CD4-positive, alpha-beta memory T cell (primary cell): ENCODE data around the gene PTCH1. TPM values are rescaled to one million over a fixed set of nuclear protein-coding genes. Genes with fewer than 3 reads are reported as not detected.

Experiments
- CTCF ChIA-PET: fragments of 350-600 bp; sonication (Branson Sonifier 250); formaldehyde crosslinking; loops from one replicate; lab custom pipeline; 2021; ENCODE audit warnings: inconsistent platforms; ENCODE audit not compliant: partially characterized antibody; lab: Charles Lee
- POLR2A ChIA-PET: fragments of 350-600 bp; sonication (Branson Sonifier 250); formaldehyde crosslinking; loops from one replicate; lab custom pipeline; 2021; ENCODE audit not compliant: partially characterized antibody; lab: Charles Lee
- DNase-seq, 5 donors: peaks; one replicate each; pipeline versions ENCODE4 v3.0.0 to v3.0.0-alpha.2; 2020 to 2022; ENCODE audit warnings: mixed read lengths in 1 of 5
- H3K27ac ChIP-seq: one replicate; pipeline ENCODE4 v1.7.0; 2013; ENCODE audit warnings: low read depth, low read length
- H3K27me3 ChIP-seq: 2 replicates; pipeline ENCODE4 v1.7.0; 2013; ENCODE audit warnings: mild to moderate bottlenecking, low read length, moderate library complexity; ENCODE audit not compliant: insufficient read depth
- H3K36me3 ChIP-seq: 2 replicates; pipeline ENCODE4 v1.7.0; 2013; ENCODE audit warnings: mild to moderate bottlenecking, low read length, moderate library complexity; ENCODE audit not compliant: insufficient read depth
- H3K4me1 ChIP-seq: 2 replicates; pipeline ENCODE4 v1.7.0; 2013; ENCODE audit warnings: mild to moderate bottlenecking, low read length, moderate library complexity; ENCODE audit not compliant: insufficient read depth
- H3K4me3 ChIP-seq, 2 donors: one replicate each; pipeline ENCODE4 v1.7.0; 2013; ENCODE audit warnings: low read length in 2 of 2, mild to moderate bottlenecking in 1 of 2
- H3K9me3 ChIP-seq, 2 donors: one replicate each; pipeline ENCODE4 v1.7.0; 2013; ENCODE audit warnings: low read length in 2 of 2, control low read depth in 1 of 2; ENCODE audit not compliant: control insufficient read depth in 1 of 2
- H3K27ac Mint-ChIP-seq, 7 donors: one replicate each; pipeline ENCODE4 v1.8.0; 2020 to 2021; ENCODE audit warnings: mixed read lengths in 7 of 7, mild to moderate bottlenecking in 6 of 7, inconsistent platforms in 3 of 7, moderate library complexity in 3 of 7
- H3K27me3 Mint-ChIP-seq, 2 donors: one replicate each; pipeline ENCODE4 v1.8.0; 2020 to 2021; ENCODE audit warnings: mixed read lengths in 2 of 2
- H3K36me3 Mint-ChIP-seq, 2 donors: one replicate each; pipeline ENCODE4 v1.8.0; 2020 to 2021; ENCODE audit warnings: mixed read lengths in 2 of 2, inconsistent platforms in 1 of 2, mild to moderate bottlenecking in 1 of 2
- H3K4me1 Mint-ChIP-seq, 4 donors: one replicate each; pipeline ENCODE4 v1.8.0; 2020 to 2021; ENCODE audit warnings: mixed read lengths in 4 of 4, mild to moderate bottlenecking in 1 of 4
- H3K4me3 Mint-ChIP-seq, 8 donors: one replicate each; pipeline ENCODE4 v1.8.0; 2020 to 2021; ENCODE audit warnings: mixed read lengths in 8 of 8, mild to moderate bottlenecking in 7 of 8, moderate library complexity in 6 of 8, inconsistent platforms in 3 of 8
- H3K9me3 Mint-ChIP-seq, 8 donors: one replicate each; pipeline ENCODE4 v1.8.0; 2020 to 2021; ENCODE audit warnings: mixed read lengths in 8 of 8, mild to moderate bottlenecking in 5 of 8, inconsistent platforms in 3 of 8, moderate library complexity in 1 of 8
- intact Hi-C: fragments of 100-400 bp; cut with micrococcal nuclease; formaldehyde crosslinking; loops from one replicate; pipeline ENCODE4 v1.15.1; 2023
- polyA plus RNA-seq, 2 donors: library from polyadenylated mRNA; unstranded; fragments of 300-500 nt; fragmentation: Illumina TruSeq; gene quantifications; one replicate each; pipeline ENCODE4 v1.2.3, GENCODE V29; 2021
- total RNA-seq, 2 experiments: library from RNA; stranded (reverse); gene quantifications; one replicate each; pipeline ENCODE4 v1.2.3, GENCODE V29; 2021

PTCH1 gene
- total and polyA plus RNA-seq, 4 experiments from 2014 or later: 2.7 to 23.0 (median 16.2) TPM

DNA sequence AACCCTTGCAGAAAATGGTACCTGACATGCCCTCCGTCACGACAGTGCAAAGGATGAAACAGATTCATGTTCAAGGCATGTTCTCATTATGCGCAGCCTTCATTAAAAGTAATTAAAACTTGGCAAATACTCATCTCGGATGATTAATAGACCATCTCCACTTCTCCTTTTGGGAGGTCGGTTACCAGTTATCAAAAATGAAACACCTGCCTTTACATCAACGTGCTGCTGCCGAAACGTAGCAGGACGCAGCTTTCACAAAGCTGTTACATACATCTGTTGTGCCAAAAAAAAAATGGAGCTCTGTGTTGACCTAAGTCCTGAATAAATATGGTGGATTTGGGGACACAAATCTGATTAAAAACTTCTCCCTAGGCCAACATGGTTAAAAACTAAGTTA is 75.7 kb downstream of the PTCH1 start:
- Histone ChIP-seq H3K4me3 (no peak overlapping the region), H3K27me3 (no peaks in the 10 kb centered on the region)

DNA sequence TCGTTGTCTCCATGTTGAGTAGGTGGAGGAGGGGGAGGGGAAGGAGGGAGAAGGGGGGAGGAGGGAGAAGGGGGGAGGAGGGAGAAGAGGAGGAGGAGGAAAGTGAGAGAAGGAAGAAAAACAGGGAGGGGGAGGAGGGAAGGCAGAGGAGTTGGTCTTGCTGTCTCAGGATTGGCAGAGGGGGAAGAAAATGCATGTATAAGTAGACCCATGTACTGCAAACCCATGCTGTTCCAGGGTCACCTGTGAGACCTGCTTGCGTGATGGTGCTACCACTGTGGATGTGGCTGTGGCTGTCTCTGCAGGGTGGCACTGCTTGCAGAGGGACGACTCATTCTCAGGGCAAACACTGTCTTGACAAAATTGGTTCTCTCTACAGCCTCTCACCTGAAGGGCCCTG is 76.3 kb downstream of the PTCH1 start:
- CTCF ChIA-PET: interaction anchor here (0.6 kb wide), 1 partner anchor 556 kb away, joined by 3 read pairs; no protein-coding TSS in a partner anchor
- H3K4me1 Mint-ChIP-seq: peaks cover 1 to 5% (median 2%) of the 10 kb centered on the region in 4 donors
- no peaks in the 10 kb centered on the region for H3K27me3 ChIP-seq
- no peaks in the 10 kb centered on the region for H3K9me3 ChIP-seq
- POLR2A ChIA-PET: no interaction called here
- no peak overlapping the region for H3K27ac Mint-ChIP-seq
- no peak overlapping the region for H3K4me3 ChIP-seq
- intact Hi-C loops: no loop called here
- H3K27me3 Mint-ChIP-seq: peaks cover 0 to 2% of the 10 kb centered on the region in 2 donors
- peaks cover 3 to 10% of the 10 kb centered on the region in 2 donors for H3K36me3 Mint-ChIP-seq
- no peaks in the 10 kb centered on the region for H3K4me1 ChIP-seq
- no peak for DNase-seq
- no peak overlapping the region for H3K27ac ChIP-seq
- H3K9me3 Mint-ChIP-seq: peaks cover 0 to 5% (median 0%) of the 10 kb centered on the region in 8 donors
- H3K4me3 Mint-ChIP-seq: no peak overlapping the region
- no peaks in the 10 kb centered on the region for H3K36me3 ChIP-seq

More for the DNA sequence above, 75.7 kb downstream of the PTCH1 start:
- no peak overlapping the region for H3K4me3 Mint-ChIP-seq
- H3K4me1 ChIP-seq: no peaks in the 10 kb centered on the region
- no peak overlapping the region for H3K27ac ChIP-seq
- no peak overlapping the region for H3K27ac Mint-ChIP-seq
- peaks cover 0 to 2% of the 10 kb centered on the region in 2 donors for H3K27me3 Mint-ChIP-seq
- H3K36me3 ChIP-seq: no peaks in the 10 kb centered on the region
- H3K4me1 Mint-ChIP-seq: peaks cover 0 to 6% (median under 1%) of the 10 kb centered on the region in 4 donors
- POLR2A ChIA-PET: no interaction called here
- peaks cover 0 to 5% (median 0%) of the 10 kb centered on the region in 8 donors for H3K9me3 Mint-ChIP-seq
- H3K9me3 ChIP-seq: no peaks in the 10 kb centered on the region
- no peak for DNase-seq
- CTCF ChIA-PET: no interaction called here
- peaks cover 6 to 13% of the 10 kb centered on the region in 2 donors for H3K36me3 Mint-ChIP-seq
- intact Hi-C loops: no loop called here

DNA sequence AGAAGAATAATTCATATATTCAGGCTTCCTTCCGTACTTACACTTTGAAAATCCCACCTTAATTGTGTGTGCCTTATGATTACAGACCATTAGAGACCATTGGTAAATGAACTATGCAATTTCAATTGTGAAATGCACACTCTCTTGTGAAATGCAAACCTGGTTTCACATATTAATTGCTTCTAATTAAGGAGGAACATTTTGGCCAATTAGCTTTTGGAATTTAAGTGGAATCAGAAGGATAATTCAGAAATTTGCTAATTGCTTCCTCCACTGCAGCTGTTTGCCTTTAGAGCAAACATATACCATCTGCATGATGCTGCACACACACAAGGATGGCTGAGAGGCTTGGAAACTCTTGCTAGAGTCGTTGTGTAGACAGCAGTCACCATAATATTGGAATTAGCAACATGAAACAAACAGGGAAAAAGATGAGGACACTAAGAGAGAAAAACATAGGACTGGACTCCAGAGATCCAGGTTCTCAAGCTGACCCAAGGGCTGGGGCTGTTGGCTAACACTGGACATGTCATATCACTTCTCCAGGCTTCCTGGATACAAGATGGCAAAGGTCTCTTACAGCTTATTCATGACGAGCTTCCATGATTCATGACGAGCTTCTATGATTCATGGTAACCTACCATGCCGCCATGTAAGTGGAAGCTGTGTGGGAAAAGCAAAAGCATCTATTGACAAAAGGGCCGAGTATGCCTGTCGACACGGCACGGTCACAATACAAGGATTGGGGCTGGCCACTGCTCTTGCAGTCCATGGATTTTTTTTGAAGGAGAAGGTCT is 78.0 kb downstream of the PTCH1 start:
- POLR2A ChIA-PET: no interaction called here
- CTCF ChIA-PET: no interaction called here
- Histone ChIP-seq H3K9me3 (no peaks in the 10 kb centered on the region), H3K36me3 (no peaks in the 10 kb centered on the region), H3K4me1 (no peaks in the 10 kb centered on the region), H3K27ac (no peak overlapping the region), H3K4me3 (no peak overlapping the region), H3K27me3 (no peaks in the 10 kb centered on the region)
- Mint-ChIP-seq H3K4me3 (no peak overlapping the region), H3K27ac (no peak overlapping the region), H3K9me3 (peaks cover 0 to 5% (median 0%) of the 10 kb centered on the region in 8 donors), H3K27me3 (peaks cover 0 to 2% of the 10 kb centered on the region in 2 donors), H3K4me1 (peaks cover 2 to 15% (median 8%) of the 10 kb centered on the region in 4 donors), H3K36me3 (peaks cover 0 to 2% of the 10 kb centered on the region in 2 donors)
- intact Hi-C loops: no loop called here
- DNase-seq: no peak

DNA sequence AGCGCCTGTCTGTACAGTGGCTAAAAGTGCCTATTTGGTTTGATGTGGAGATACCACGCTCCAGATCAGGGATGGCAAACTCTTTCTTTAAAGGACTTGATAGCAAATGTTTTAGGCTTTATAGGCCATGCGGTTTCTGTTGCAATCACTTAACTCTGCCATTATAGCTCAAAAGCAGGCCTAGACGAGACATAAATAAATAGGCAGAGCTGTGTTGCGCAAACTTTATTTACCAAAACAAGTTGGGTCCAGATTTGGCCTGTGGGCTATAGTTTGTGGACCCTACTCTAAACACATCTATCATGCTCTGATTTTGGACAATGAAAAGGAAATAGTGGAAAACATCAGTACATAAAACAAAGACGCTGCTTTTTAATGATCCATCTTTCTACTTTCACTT is 79.2 kb downstream of the PTCH1 start:
- peaks cover 0 to 2% of the 10 kb centered on the region in 2 donors for H3K27me3 Mint-ChIP-seq
- ChIA-PET POLR2A (no interaction called here), CTCF (no interaction called here)
- DNase-seq: no peak
- Histone ChIP-seq H3K4me3 (no peak overlapping the region), H3K27ac (no peak overlapping the region), H3K4me1 (no peaks in the 10 kb centered on the region), H3K36me3 (no peaks in the 10 kb centered on the region), H3K27me3 (no peaks in the 10 kb centered on the region), H3K9me3 (no peaks in the 10 kb centered on the region)
- H3K4me1 Mint-ChIP-seq: peaks cover 2 to 15% (median 8%) of the 10 kb centered on the region in 4 donors
- intact Hi-C loops: no loop called here
- H3K9me3 Mint-ChIP-seq: peaks cover 0 to 5% (median 0%) of the 10 kb centered on the region in 8 donors
- H3K4me3 Mint-ChIP-seq: no peak overlapping the region
- H3K27ac Mint-ChIP-seq: no peak overlapping the region
- H3K36me3 Mint-ChIP-seq: no peaks in the 10 kb centered on the region

DNA sequence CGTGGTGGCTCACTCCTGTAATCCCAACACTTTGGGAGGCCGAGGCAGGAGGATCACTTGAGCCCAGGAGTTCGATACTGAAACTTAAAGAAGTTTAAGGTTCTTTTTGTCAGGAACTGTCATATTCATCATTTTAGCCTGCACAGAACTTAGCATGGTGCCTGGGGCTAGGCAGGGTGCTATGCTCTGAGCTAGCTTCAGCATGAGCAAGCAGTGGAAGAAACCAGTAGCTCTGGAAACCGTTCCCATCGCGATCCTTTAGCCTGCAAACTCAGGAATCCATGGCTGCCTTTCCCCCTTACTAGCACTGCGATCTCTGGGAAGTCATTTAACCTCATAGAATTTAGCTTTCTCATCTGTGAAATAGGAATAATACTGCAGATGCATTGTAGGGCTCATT is 80.4 kb downstream of the PTCH1 start:
- no peak overlapping the region for H3K27ac Mint-ChIP-seq
- no peak overlapping the region for H3K4me3 Mint-ChIP-seq
- POLR2A ChIA-PET: no interaction called here

DNA sequence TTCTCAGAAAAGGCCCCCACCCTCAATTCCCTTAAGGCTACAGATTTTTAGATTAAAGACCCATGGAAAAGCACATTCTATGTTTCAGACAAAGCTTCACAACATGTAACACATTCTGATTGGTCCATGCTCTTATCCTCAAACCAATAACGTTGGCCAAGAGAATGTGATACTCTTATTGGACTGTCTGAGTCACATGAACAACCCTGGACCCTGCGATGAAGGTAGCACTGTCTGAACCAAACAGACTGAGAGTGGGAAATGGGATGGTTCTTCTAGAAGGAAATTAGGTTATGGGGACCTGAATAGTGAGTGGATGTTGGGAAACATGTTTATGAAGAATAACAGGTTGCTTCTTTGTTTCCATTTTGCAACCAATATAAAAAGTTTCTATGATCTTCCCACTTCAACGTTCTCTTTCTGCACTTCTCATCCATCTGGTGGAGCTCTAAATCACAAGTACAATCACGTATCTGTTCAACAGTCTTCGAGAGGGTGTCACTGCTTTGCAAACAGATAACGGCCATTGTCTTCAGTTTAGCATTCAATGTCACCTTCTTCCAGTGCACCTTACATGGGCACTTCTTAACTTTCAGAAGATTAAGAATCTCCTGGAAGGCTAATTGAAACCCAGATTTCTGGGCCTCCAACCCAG is 81.6 kb downstream of the PTCH1 start:
- Histone ChIP-seq H3K4me3 (no peak overlapping the region), H3K36me3 (no peaks in the 10 kb centered on the region), H3K27ac (no peak overlapping the region), H3K27me3 (no peaks in the 10 kb centered on the region), H3K9me3 (no peaks in the 10 kb centered on the region), H3K4me1 (no peaks in the 10 kb centered on the region)
- Mint-ChIP-seq H3K27me3 (peaks cover 0 to 2% of the 10 kb centered on the region in 2 donors), H3K4me1 (peaks cover 2 to 15% (median 8%) of the 10 kb centered on the region in 4 donors), H3K36me3 (no peaks in the 10 kb centered on the region), H3K9me3 (peaks cover 0 to 6% (median 2%) of the 10 kb centered on the region in 8 donors), H3K4me3 (peak overlapping the region in 1 of 8 donors; percentile 7), H3K27ac (peak overlapping the region in 1 of 7 donors; percentile 3)
- CTCF ChIA-PET: no interaction called here
- POLR2A ChIA-PET: no interaction called here
- intact Hi-C loops: no loop called here
- DNase-seq: peak in 1 of 5 donors; percentile 5

More for the DNA sequence above, 80.4 kb downstream of the PTCH1 start:
- intact Hi-C loops: no loop called here
- CTCF ChIA-PET: no interaction called here
- Mint-ChIP-seq H3K4me1 (peaks cover 2 to 15% (median 8%) of the 10 kb centered on the region in 4 donors), H3K36me3 (no peaks in the 10 kb centered on the region), H3K9me3 (peaks cover 0 to 5% (median 0%) of the 10 kb centered on the region in 8 donors), H3K27me3 (peaks cover 0 to 2% of the 10 kb centered on the region in 2 donors)
- Histone ChIP-seq H3K27me3 (no peaks in the 10 kb centered on the region), H3K27ac (no peak overlapping the region), H3K36me3 (no peaks in the 10 kb centered on the region), H3K4me1 (no peaks in the 10 kb centered on the region), H3K9me3 (no peaks in the 10 kb centered on the region), H3K4me3 (no peak overlapping the region)
- no peak for DNase-seq
